Thyroid gland (tissue), 4 donors: ENCODE measurements around the gene SPRED2. TPM values are rescaled to one million over a fixed set of nuclear protein-coding genes. Genes with fewer than 3 reads are reported as not detected.

Source experiments
- DNase-seq, 2 donors: peaks; one replicate each; pipeline ENCODE4 v3.0.0-alpha.2; 2019
- H3K27ac ChIP-seq, 3 donors: fragments of 200-600 bp; sonication (generic); 1 replicate in 2 of 3; 2 replicates in 1 of 3; pipeline ENCODE4 v1.5.1; 2016 to 2019; ENCODE audit warnings: mild to moderate bottlenecking in 1 of 3, moderate library complexity in 1 of 3
- H3K27me3 ChIP-seq: fragments of 200-600 bp; sonication (generic); one replicate; pipeline ENCODE4 v1.5.1; 2019
- H3K36me3 ChIP-seq, 2 donors: fragments of 200-600 bp; sonication (generic); one replicate each; pipeline ENCODE4 v1.5.1; 2016 to 2019
- H3K4me1 ChIP-seq, 2 donors: fragments of 200-600 bp; sonication (generic); one replicate each; pipeline ENCODE4 v1.5.1; 2017 to 2019
- H3K4me3 ChIP-seq, 3 donors: fragments of 200-600 bp; sonication (generic); replicated peaks in 1 of 3; 1 replicate in 2 of 3; 2 replicates in 1 of 3; pipeline ENCODE4 v1.5.1; 2016; ENCODE audit warnings: mild to moderate bottlenecking in 1 of 3
- H3K9me3 ChIP-seq: fragments of 200-600 bp; sonication (generic); one replicate; pipeline ENCODE4 v1.5.1; 2017
- CTCF ChIP-seq, 6 experiments: fragments of 200-600 bp in 3 of 6; fragments of 450-650 bp in 3 of 6; sonication (generic) in 3 of 6; IDR thresholded peaks; one replicate each; pipeline ENCODE4 v1.5.1; 2016 to 2019; ENCODE audit warnings: antibody characterized with exemption in 6 of 6, mild to moderate bottlenecking in 2 of 6, inconsistent platforms in 1 of 6, moderate library complexity in 1 of 6
- POLR2A ChIP-seq, 2 donors: fragments of 450-650 bp; IDR thresholded peaks; one replicate each; pipeline ENCODE4 v1.6.1; 2017; ENCODE audit warnings: antibody characterized with exemption in 2 of 2, mild to moderate bottlenecking in 2 of 2, moderate library complexity in 1 of 2
- WGBS, 2 donors: methylation state at CpG; one replicate each; pipeline ENCODE4 v1.1.5; 2017; 5-methylcytosine and 5-hydroxymethylcytosine counted together
- intact Hi-C: fragments of 100-400 bp; cut with DNase I; formaldehyde crosslinking; loops from one replicate; pipeline ENCODE4 v1.15.1; 2023
- total RNA-seq, 4 donors: library from RNA; depleted of rRNA; stranded (reverse); fragments of >200 nt; gene quantifications; one replicate each; pipeline ENCODE4 v1.2.3, GENCODE V29; 2016

SPRED2 gene
- total RNA-seq, 4 donors from 2014 or later: 18.8 to 44.0 (median 25.4) TPM

GRCh38 chr2:65443509-65444186 lies 11.2 kb upstream of the SPRED2 start:
- intact Hi-C loops: no loop called here

GRCh38 chr2:65442420-65443020 lies 10.1 kb upstream of the SPRED2 start:
- peaks cover 0 to 4% of the 10 kb centered on the region in 2 donors for H3K4me1 ChIP-seq
- no peak overlapping the region for H3K27ac ChIP-seq
- no peaks in the 10 kb centered on the region for H3K36me3 ChIP-seq
- no peaks in the 10 kb centered on the region for H3K9me3 ChIP-seq
- DNase-seq: no peak
- H3K4me3 ChIP-seq: no peak overlapping the region
- intact Hi-C loops: no loop called here
- no peaks in the 10 kb centered on the region for H3K27me3 ChIP-seq
- WGBS, 2 donors: 86 to 87% methylated on average over 5 of the region's 5 CpGs
- TF ChIP-seq POLR2A (IDR thresholded peaks at IDR 0.05) (no peak), CTCF (IDR thresholded peaks at IDR 0.05) (no peak)

More at GRCh38 chr2:65443509-65444186, 11.2 kb upstream of the SPRED2 start:
- no peaks in the 10 kb centered on the region for H3K36me3 ChIP-seq
- H3K4me1 ChIP-seq: peaks cover 0 to under 1% of the 10 kb centered on the region in 2 donors
- H3K27ac ChIP-seq: no peak overlapping the region
- WGBS, 2 donors: 93 to 95% methylated on average over 5 of the region's 5 CpGs
- H3K27me3 ChIP-seq: no peaks in the 10 kb centered on the region
- H3K9me3 ChIP-seq: no peaks in the 10 kb centered on the region
- no peak overlapping the region for H3K4me3 ChIP-seq
- DNase-seq: no peak
- TF ChIP-seq CTCF (IDR thresholded peaks at IDR 0.05) (no peak), POLR2A (IDR thresholded peaks at IDR 0.05) (no peak)

GRCh38 chr2:65438137-65438899 lies 5.9 kb upstream of the SPRED2 start:
- no peaks in the 10 kb centered on the region for H3K9me3 ChIP-seq
- no peak for DNase-seq
- no peak overlapping the region for H3K4me3 ChIP-seq
- no peak overlapping the region for H3K27ac ChIP-seq
- 93 to 98% methylated on average over 2 of the region's 2 CpGs for WGBS, 2 donors
- H3K36me3 ChIP-seq: no peaks in the 10 kb centered on the region
- peaks cover 6 to 22% of the 10 kb centered on the region in 2 donors for H3K4me1 ChIP-seq
- intact Hi-C loops: loop anchor here (10.0 kb wide), 3 partner anchors 54 to 174 kb away; no protein-coding TSS in a partner anchor
- no peaks in the 10 kb centered on the region for H3K27me3 ChIP-seq
- TF ChIP-seq CTCF (IDR thresholded peaks at IDR 0.05) (no peak), POLR2A (IDR thresholded peaks at IDR 0.05) (no peak)

GRCh38 chr2:65437392-65438135 lies 5.2 kb upstream of the SPRED2 start:
- 91% methylated on average over 9 of the region's 9 CpGs for WGBS, 2 donors
- Histone ChIP-seq H3K36me3 (no peaks in the 10 kb centered on the region), H3K4me1 (peaks cover 10 to 25% of the 10 kb centered on the region in 2 donors), H3K27me3 (no peaks in the 10 kb centered on the region), H3K27ac (peak overlapping the region in 1 of 3 donors; percentile 96), H3K9me3 (no peaks in the 10 kb centered on the region), H3K4me3 (no peak overlapping the region)
- TF ChIP-seq POLR2A (IDR thresholded peaks at IDR 0.05): no peak
- TF ChIP-seq CTCF (IDR thresholded peaks at IDR 0.05): no peak
- intact Hi-C loops: loop anchor here (10.0 kb wide), 3 partner anchors 53 to 173 kb away; no protein-coding TSS in a partner anchor
- no peak for DNase-seq
